Calu3 (cell line): Measurements from ENCODE around the gene PDCD2L. TPM values are rescaled to one million over a fixed set of nuclear protein-coding genes. Genes with fewer than 3 reads are reported as not detected.

Source experiments
- BruUV-seq: library from RNA; stranded (reverse); fragments of 400-500 nt; replicated peaks from 2 replicates; lab custom pipeline; 2021; lab: Mats Ljungman, UMichigan
- CTCF ChIA-PET: fragments of 300-600 bp; sonication (Branson Sonifier 250); formaldehyde crosslinking; loops from one replicate; lab custom pipeline; 2022; ENCODE audit warnings: antibody characterized with exemption; lab: Charles Lee
- DNase-seq: peaks from one replicate; pipeline ENCODE4 v3.0.0; 2022
- H3K27ac Mint-ChIP-seq: one replicate; pipeline ENCODE4 v1.8.0; 2022; ENCODE audit warnings: mixed read lengths; ENCODE audit not compliant: unreplicated experiment
- H3K27me3 Mint-ChIP-seq: one replicate; pipeline ENCODE4 v1.8.0; 2022; ENCODE audit warnings: mixed read lengths; ENCODE audit not compliant: unreplicated experiment
- H3K36me3 Mint-ChIP-seq: one replicate; pipeline ENCODE4 v1.8.0; 2022; ENCODE audit warnings: mild to moderate bottlenecking, moderate library complexity, mixed read lengths; ENCODE audit not compliant: insufficient read depth, unreplicated experiment
- H3K4me1 Mint-ChIP-seq: one replicate; pipeline ENCODE4 v1.8.0; 2022; ENCODE audit warnings: mild to moderate bottlenecking, low read depth, mixed read lengths; ENCODE audit not compliant: unreplicated experiment
- H3K4me3 Mint-ChIP-seq: one replicate; pipeline ENCODE4 v1.8.0; 2022; ENCODE audit warnings: mild to moderate bottlenecking, low read depth, moderate library complexity, mixed read lengths; ENCODE audit not compliant: unreplicated experiment
- H3K9me3 Mint-ChIP-seq: one replicate; pipeline ENCODE4 v1.8.0; 2022; ENCODE audit warnings: low read depth, mixed read lengths; ENCODE audit not compliant: unreplicated experiment
- CTCF ChIP-seq: fragments of 200-600 bp; IDR thresholded peaks from one replicate; pipeline ENCODE4 v1.8.0; 2022; ENCODE audit warnings: antibody characterized with exemption; ENCODE audit not compliant: unreplicated experiment
- intact Hi-C: fragments of 100-400 bp; cut with micrococcal nuclease; formaldehyde crosslinking; loops from one replicate; pipeline ENCODE4 v1.10.0; 2022; ENCODE audit not compliant: unreplicated experiment
- total RNA-seq: library from RNA; stranded (reverse); gene quantifications from 2 replicates; pipeline ENCODE4 v1.2.3, GENCODE V29; 2022

PDCD2L gene
- total RNA-seq, 1 experiment from 2014 or later = 29.3 TPM

GRCh38 chr19:34375598-34375997 is 28.6 kb upstream of the PDCD2L start:
- H3K27ac Mint-ChIP-seq = no peak overlapping the region

GRCh38 chr19:34380639-34381241 is 23.5 kb upstream of the PDCD2L start:
- H3K4me3 Mint-ChIP-seq = no peak overlapping the region
- H3K27me3 Mint-ChIP-seq = no peaks in the 10 kb centered on the region
- intact Hi-C loops = no loop called here
- CTCF ChIA-PET = no interaction called here
- no peaks in the 10 kb centered on the region for H3K4me1 Mint-ChIP-seq
- DNase-seq = no peak
- no peak for TF ChIP-seq CTCF
- H3K36me3 Mint-ChIP-seq = peaks cover 70% of the 10 kb centered on the region
- no peaks in the 10 kb centered on the region for H3K9me3 Mint-ChIP-seq
- H3K27ac Mint-ChIP-seq = no peak overlapping the region
- no TSS peak for BruUV-seq

More at GRCh38 chr19:34375598-34375997, 28.6 kb upstream of the PDCD2L start:
- Mint-ChIP-seq H3K4me3 (no peak overlapping the region), H3K9me3 (no peaks in the 10 kb centered on the region), H3K36me3 (peaks cover 66% of the 10 kb centered on the region), H3K27me3 (no peaks in the 10 kb centered on the region), H3K4me1 (no peaks in the 10 kb centered on the region)
- intact Hi-C loops = no loop called here
- CTCF ChIA-PET = interaction anchor here (0.7 kb wide), 1 partner anchor 625 kb away, joined by 4 read pairs; no protein-coding TSS in a partner anchor
- no peak for DNase-seq
- no peak for TF ChIP-seq CTCF
- BruUV-seq = no TSS peak

- no peaks in the 10 kb centered on the region for H3K27me3 Mint-ChIP-seq
- H3K4me3 Mint-ChIP-seq = no peak overlapping the region
These were observed 22.6 kb upstream of the PDCD2L start for GRCh38 chr19:34381399-34382251.

DNA sequence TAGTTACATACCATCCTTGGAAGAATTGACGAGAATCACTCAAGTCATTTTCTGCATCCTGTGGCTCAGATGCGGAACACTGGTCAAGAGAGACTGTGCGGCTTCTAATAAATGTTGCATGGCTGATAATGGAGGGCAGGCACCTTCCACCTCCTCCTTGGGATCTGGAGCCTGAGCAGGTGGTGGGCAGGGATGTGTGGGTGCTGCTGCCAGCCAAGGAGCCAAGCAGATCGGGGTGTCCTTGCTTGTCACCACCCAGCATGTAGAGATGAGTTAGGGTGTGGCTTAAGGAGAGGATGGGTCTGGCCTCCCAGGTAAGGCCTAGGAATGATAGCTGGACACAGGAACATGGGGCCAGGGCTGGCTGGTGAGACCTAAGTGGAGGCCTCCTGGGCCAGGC is 21.7 kb upstream of the PDCD2L start:
- BruUV-seq = no TSS peak
- H3K27ac Mint-ChIP-seq = no peak overlapping the region
- H3K27me3 Mint-ChIP-seq = no peaks in the 10 kb centered on the region
- peaks cover 66% of the 10 kb centered on the region for H3K36me3 Mint-ChIP-seq
- no peak for DNase-seq
- no peak overlapping the region for H3K4me3 Mint-ChIP-seq
- no peaks in the 10 kb centered on the region for H3K9me3 Mint-ChIP-seq
- H3K4me1 Mint-ChIP-seq = no peaks in the 10 kb centered on the region
- CTCF ChIA-PET = no interaction called here
- TF ChIP-seq CTCF = no peak
- intact Hi-C loops = no loop called here

More at GRCh38 chr19:34381399-34382251, 22.6 kb upstream of the PDCD2L start:
- BruUV-seq = no TSS peak
- intact Hi-C loops = no loop called here
- peaks cover 74% of the 10 kb centered on the region for H3K36me3 Mint-ChIP-seq
- no peak for DNase-seq
- H3K4me1 Mint-ChIP-seq = no peaks in the 10 kb centered on the region
- TF ChIP-seq CTCF = no peak
- H3K9me3 Mint-ChIP-seq = no peaks in the 10 kb centered on the region
- CTCF ChIA-PET = no interaction called here
- H3K27ac Mint-ChIP-seq = no peak overlapping the region
